NCI-H1930 (cell line): ENCODE data around the gene PYY.

ENCODE experiments used
- DNase-seq, 2 experiments: peaks; one replicate each; lab custom pipeline; 2025; lab: John Stamatoyannopoulos, UW

Gene PYY

DNA sequence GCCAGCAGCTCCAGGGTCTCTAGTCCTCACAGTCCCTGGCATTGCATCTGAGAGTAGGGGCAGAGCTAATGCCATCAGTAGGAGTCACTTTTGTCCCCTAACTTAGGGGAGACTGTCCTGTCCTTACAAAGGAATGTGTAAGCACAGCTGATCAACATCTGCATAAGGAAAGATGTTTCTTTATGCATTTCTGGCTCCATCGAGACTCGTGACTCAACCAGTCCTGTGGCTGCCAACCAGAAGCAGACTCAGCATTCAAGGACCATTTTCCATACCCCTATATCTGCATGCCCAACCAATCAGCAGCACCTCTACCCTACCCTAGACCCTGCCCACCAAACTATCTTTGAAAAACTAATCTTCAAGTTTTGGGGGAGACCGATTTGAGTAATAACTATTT, 38.2 kb downstream of the PYY start:
- no peak for DNase-seq

DNA sequence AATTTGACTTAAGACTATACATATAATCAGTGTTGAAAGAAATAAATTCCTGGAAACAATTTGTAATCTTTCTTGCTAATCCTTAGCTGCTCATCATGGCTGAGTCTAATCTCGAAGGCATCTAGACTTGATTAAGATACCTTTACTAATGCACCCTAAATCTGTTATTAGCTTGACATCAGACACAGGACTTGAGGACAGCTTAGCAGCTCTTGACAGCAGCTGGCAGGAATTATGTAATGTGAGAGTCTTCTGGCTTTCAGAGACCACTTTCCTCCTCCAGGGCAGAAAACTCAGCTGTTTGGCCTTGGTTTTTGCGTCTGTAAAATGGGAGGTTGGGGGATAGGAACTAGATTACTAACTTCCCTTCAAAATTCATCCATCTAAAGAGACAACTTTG, 39.3 kb downstream of the PYY start:
- no peak for DNase-seq

GRCh38 chr17:43913584-43913983, 40.2 kb downstream of the PYY start:
- DNase-seq = no peak

- no peak for DNase-seq
These were observed 41.0 kb downstream of the PYY start for GRCh38 chr17:43912635-43913304.

DNA sequence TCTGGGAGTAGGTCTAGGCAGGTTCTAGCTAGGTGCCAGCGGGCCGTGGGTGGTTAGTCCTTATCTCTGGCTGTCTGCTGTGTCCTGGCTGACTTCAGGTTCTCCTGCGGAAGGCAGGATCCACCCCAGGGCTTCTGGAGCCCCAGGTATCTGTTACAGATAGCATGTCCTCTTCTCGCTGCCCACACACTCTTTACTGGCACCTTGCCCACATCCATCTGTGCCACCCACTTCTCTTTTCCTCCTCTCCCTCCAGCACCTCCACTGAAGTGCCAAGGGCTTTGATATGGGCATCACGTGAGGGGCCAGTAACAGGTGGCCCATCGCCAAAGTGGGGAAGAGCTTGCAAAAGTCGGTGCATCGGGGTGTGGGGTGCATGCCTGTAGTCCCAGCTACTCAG, 41.8 kb downstream of the PYY start:
- DNase-seq = no peak

- no peak for DNase-seq
These were observed 44.1 kb downstream of the PYY start for GRCh38 chr17:43909537-43910231.

DNA sequence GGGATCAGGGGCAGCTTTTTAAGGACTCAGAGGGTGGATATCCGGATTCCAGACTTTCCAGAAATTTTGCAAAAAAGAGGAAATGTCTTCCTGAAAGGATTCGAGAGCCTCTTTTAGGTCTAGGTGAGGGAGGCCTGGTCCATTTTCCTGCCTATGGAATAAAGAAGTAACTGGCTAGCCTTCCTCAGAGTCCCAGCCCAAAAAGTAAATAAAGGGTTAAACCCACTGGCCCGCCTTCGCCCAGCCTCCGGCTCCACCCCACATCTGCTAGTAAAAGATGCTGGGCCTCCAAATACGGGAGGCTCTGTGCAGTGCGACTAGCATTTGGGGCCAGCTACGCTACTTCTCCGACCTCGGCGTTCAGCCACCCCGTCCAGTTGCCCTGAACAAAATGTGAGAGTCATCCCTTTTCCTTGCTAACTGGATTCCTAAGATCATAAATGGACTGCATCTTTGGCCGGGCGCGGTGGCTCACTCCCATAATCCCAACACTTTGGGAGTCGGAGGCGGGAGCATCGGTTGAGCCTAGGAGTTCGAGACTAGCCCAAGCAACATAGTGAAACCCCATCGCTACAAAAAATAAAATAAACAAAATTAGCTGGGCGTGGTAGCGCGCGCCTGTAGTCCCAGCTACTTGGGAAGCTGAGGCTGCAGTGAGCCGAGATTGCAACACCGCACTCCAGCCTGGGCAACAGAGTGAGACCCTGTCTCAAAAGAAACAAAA, 45.6 kb downstream of the PYY start:
- peak in 1 of 2 experiments; percentile 24 for DNase-seq

GRCh38 chr17:43907425-43907981, 46.2 kb downstream of the PYY start, which contains the start of gene MPP2:
MPP2 (minus strand) TSS chr17:43907536; CDS start chr17:43904460, 3,076 bp downstream.
- peak; percentile 65 to 74 for DNase-seq

DNA sequence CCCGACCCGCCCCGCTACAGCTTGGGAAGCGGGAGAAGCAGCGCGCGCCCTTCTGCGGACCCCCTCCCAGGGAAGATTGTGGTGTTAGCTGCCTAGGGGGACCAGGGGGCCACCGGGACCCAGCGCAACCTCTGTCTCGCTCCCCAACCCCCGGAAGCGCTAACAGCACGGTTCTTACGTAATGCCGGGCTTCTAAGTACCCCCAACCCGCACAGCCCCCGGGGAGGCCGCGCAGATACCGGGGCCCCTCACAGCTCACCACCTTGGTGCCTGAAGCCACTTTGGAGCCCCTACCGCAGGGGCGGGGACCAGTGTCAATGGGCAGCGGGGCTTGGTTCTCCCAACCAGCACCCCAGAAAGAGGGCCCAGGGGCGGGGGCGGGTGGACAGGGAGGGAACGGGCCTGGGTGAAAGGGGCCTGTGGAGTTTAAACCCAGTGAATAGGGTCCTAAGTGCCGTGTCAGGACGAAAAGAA, 46.8 kb downstream of the PYY start:
- DNase-seq = no peak

- peak; percentile 28 to 52 for DNase-seq
These were observed 47.5 kb downstream of the PYY start for GRCh38 chr17:43905985-43906852.

- DNase-seq = no peak
These were observed 48.2 kb downstream of the PYY start for GRCh38 chr17:43905400-43905984.
